K562 (cell line): ENCODE results near the gene SNAPC2. TPM values are rescaled to one million over a fixed set of nuclear protein-coding genes. Genes with fewer than 3 reads are reported as not detected.
A peak's percentile ranks its signal among the peaks of the same experiment; 100 is the strongest.

Experiments
- BMI1 ChIP-seq: fragments of 150-350 bp; IDR thresholded peaks from 2 replicates; pipeline ENCODE4 v1.6.1; 2014; ENCODE audit warnings: low read length
- EGR1 ChIP-seq: fragments of 450-650 bp; conservative IDR thresholded peaks from 2 replicates; pipeline ENCODE4 v1.6.1; 2017; ENCODE audit warnings: mild to moderate bottlenecking
- KLF6 ChIP-seq: fragments of 250-450 bp; sonication (Bioruptor Pico); IDR thresholded peaks from 2 replicates; pipeline ENCODE4 v1.4.0; 2020; ENCODE audit warnings: mild to moderate bottlenecking, moderate library complexity, borderline replicate concordance
- NONO ChIP-seq, 2 experiments: fragments of 200-400 bp in 1 of 2; fragments of 450-650 bp in 1 of 2; formaldehyde crosslinking in 1 of 2; IDR thresholded peaks; 2 replicates each; pipeline ENCODE4 v1.6.1; 2017; ENCODE audit warnings: low read depth in 2 of 2, mild to moderate bottlenecking in 2 of 2, moderate library complexity in 2 of 2, low read length in 1 of 2
- NR4A1 ChIP-seq, 2 experiments: fragments of 250-450 bp in 1 of 2; fragments of 450-650 bp in 1 of 2; sonication (Bioruptor Pico) in 1 of 2; IDR thresholded peaks; 2 replicates each; pipeline versions ENCODE4 v1.4.0 to v1.6.1; 2016 to 2020; ENCODE audit warnings: mild to moderate bottlenecking in 2 of 2, missing compliant biosample characterization in 1 of 2, missing genetic modification characterization in 1 of 2, moderate library complexity in 1 of 2
- SAFB2 ChIP-seq: fragments of 200-400 bp; formaldehyde crosslinking; IDR thresholded peaks from 2 replicates; pipeline ENCODE4 v1.6.1; 2018; ENCODE audit warnings: borderline replicate concordance, low read length, low read depth, moderate library complexity; ENCODE audit not compliant: severe bottlenecking
- polyA plus RNA-seq, 8 experiments: library from polyadenylated mRNA; depleted of rRNA in 4 of 8; stranded (reverse) in 5 of 8; unstranded in 3 of 8; fragments of >200 nt; fragmentation: Nextera tagmentation in 2 of 8; fragmentation: Illumina TruSeq in 1 of 8; extraction: Ambion mirVana in 2 of 8; extraction: Trizol in 1 of 8; gene quantifications; 2 replicates each; pipeline versions ENCODE4 v1.2.1 to v1.2.3, GENCODE V29; 2011 to 2014; ENCODE audit warnings: inconsistent platforms in 1 of 8, missing spikeins in 1 of 8
- total RNA-seq, 7 experiments: library from RNA; depleted of rRNA in 6 of 7; stranded (reverse); fragments of >200 nt in 6 of 7; fragmentation: Illumina TruSeq in 2 of 7; extraction: Trizol in 2 of 7; gene quantifications; 2 replicates each; pipeline versions ENCODE4 v1.2.1 to v1.2.3, GENCODE V29; 2011 to 2021; ENCODE audit warnings: low replicate concordance in 1 of 7
- TF ChIP-seq, protein P1 (sequence below): fragments of 450-650 bp; IDR thresholded peaks from 2 replicates; pipeline ENCODE4 v1.6.1; 2016; ENCODE audit warnings: mild to moderate bottlenecking, moderate library complexity
- TF ChIP-seq, protein P2 (sequence below), 2 experiments: fragments of 150-350 bp in 1 of 2; IDR thresholded peaks; 2 replicates each; pipeline ENCODE4 v1.6.1; 2012 to 2016; ENCODE audit warnings: low read depth in 2 of 2, low read length in 2 of 2, mild to moderate bottlenecking in 1 of 2, moderate library complexity in 1 of 2

SNAPC2 gene
- total and polyA plus RNA-seq, 9 of the 15 experiments (the other 6 are each of a cell fraction or from before 2014, with no cell fraction given), result 0.59 to 45.1 (median 15.3) TPM

DNA sequence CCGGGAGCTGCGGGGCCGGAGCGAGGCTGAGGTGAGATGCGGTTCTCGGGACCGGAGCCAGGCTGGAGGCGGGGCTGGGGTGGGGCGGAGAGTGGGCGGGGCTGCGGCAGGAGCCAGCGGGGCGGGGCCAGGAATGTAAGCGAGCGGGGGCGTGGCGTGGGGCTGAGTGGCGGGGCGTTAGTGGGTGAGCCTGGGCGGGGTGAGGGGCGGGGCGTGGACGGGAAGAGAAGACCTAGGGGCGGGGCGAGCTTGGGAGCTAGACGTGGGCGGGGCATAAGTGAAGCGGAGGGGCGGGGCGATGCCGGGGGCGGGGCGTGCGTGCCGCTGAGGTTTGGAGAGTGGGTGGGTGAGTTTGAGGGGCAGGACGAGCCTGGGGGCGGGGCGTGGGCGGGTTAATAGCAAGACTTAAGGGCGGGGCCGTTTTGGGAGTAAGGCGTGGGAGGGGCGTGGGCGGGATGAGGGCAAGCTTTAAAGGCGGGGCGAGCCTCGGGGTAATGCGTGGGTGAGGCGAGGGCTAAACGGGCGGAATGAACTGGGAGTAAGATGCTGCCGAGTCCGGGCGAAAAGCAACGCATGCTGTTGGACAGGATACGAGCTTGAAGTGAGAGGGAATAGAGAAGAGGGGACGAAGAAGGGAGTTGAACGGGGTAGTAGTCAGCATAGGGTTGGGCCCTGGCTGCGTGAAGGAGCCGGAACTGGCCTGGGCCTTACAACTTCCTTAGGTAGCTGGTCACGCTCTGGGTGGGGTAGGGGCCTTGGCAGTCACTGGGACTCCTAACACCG, 572 bp downstream of the SNAPC2 start (continued):
- TF ChIP-seq NR4A1 (CRISPR knock-in tag; IDR thresholded peaks at IDR 0.05), result 0 out of 2 replicates have a peak, but pooled peaks have one; percentile 14
- TF ChIP-seq NR4A1 (tag; IDR thresholded peaks at IDR 0.05), result 0 out of 2 replicates have a peak, but pooled peaks have one; percentile 21
- peak; percentile 100 for TF ChIP-seq EGR1
- no peak for TF ChIP-seq SAFB2
- TF ChIP-seq, protein P1, sequence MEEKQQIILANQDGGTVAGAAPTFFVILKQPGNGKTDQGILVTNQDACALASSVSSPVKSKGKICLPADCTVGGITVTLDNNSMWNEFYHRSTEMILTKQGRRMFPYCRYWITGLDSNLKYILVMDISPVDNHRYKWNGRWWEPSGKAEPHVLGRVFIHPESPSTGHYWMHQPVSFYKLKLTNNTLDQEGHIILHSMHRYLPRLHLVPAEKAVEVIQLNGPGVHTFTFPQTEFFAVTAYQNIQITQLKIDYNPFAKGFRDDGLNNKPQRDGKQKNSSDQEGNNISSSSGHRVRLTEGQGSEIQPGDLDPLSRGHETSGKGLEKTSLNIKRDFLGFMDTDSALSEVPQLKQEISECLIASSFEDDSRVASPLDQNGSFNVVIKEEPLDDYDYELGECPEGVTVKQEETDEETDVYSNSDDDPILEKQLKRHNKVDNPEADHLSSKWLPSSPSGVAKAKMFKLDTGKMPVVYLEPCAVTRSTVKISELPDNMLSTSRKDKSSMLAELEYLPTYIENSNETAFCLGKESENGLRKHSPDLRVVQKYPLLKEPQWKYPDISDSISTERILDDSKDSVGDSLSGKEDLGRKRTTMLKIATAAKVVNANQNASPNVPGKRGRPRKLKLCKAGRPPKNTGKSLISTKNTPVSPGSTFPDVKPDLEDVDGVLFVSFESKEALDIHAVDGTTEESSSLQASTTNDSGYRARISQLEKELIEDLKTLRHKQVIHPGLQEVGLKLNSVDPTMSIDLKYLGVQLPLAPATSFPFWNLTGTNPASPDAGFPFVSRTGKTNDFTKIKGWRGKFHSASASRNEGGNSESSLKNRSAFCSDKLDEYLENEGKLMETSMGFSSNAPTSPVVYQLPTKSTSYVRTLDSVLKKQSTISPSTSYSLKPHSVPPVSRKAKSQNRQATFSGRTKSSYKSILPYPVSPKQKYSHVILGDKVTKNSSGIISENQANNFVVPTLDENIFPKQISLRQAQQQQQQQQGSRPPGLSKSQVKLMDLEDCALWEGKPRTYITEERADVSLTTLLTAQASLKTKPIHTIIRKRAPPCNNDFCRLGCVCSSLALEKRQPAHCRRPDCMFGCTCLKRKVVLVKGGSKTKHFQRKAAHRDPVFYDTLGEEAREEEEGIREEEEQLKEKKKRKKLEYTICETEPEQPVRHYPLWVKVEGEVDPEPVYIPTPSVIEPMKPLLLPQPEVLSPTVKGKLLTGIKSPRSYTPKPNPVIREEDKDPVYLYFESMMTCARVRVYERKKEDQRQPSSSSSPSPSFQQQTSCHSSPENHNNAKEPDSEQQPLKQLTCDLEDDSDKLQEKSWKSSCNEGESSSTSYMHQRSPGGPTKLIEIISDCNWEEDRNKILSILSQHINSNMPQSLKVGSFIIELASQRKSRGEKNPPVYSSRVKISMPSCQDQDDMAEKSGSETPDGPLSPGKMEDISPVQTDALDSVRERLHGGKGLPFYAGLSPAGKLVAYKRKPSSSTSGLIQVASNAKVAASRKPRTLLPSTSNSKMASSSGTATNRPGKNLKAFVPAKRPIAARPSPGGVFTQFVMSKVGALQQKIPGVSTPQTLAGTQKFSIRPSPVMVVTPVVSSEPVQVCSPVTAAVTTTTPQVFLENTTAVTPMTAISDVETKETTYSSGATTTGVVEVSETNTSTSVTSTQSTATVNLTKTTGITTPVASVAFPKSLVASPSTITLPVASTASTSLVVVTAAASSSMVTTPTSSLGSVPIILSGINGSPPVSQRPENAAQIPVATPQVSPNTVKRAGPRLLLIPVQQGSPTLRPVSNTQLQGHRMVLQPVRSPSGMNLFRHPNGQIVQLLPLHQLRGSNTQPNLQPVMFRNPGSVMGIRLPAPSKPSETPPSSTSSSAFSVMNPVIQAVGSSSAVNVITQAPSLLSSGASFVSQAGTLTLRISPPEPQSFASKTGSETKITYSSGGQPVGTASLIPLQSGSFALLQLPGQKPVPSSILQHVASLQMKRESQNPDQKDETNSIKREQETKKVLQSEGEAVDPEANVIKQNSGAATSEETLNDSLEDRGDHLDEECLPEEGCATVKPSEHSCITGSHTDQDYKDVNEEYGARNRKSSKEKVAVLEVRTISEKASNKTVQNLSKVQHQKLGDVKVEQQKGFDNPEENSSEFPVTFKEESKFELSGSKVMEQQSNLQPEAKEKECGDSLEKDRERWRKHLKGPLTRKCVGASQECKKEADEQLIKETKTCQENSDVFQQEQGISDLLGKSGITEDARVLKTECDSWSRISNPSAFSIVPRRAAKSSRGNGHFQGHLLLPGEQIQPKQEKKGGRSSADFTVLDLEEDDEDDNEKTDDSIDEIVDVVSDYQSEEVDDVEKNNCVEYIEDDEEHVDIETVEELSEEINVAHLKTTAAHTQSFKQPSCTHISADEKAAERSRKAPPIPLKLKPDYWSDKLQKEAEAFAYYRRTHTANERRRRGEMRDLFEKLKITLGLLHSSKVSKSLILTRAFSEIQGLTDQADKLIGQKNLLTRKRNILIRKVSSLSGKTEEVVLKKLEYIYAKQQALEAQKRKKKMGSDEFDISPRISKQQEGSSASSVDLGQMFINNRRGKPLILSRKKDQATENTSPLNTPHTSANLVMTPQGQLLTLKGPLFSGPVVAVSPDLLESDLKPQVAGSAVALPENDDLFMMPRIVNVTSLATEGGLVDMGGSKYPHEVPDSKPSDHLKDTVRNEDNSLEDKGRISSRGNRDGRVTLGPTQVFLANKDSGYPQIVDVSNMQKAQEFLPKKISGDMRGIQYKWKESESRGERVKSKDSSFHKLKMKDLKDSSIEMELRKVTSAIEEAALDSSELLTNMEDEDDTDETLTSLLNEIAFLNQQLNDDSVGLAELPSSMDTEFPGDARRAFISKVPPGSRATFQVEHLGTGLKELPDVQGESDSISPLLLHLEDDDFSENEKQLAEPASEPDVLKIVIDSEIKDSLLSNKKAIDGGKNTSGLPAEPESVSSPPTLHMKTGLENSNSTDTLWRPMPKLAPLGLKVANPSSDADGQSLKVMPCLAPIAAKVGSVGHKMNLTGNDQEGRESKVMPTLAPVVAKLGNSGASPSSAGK, result peak; percentile 66
- no peak for TF ChIP-seq BMI1
- TF ChIP-seq NONO (IDR thresholded peaks at IDR 0.05; ENCODE audit: low read depth in 2 of 2, low read length in 1 of 2), result no peak
- TF ChIP-seq, protein P2, sequence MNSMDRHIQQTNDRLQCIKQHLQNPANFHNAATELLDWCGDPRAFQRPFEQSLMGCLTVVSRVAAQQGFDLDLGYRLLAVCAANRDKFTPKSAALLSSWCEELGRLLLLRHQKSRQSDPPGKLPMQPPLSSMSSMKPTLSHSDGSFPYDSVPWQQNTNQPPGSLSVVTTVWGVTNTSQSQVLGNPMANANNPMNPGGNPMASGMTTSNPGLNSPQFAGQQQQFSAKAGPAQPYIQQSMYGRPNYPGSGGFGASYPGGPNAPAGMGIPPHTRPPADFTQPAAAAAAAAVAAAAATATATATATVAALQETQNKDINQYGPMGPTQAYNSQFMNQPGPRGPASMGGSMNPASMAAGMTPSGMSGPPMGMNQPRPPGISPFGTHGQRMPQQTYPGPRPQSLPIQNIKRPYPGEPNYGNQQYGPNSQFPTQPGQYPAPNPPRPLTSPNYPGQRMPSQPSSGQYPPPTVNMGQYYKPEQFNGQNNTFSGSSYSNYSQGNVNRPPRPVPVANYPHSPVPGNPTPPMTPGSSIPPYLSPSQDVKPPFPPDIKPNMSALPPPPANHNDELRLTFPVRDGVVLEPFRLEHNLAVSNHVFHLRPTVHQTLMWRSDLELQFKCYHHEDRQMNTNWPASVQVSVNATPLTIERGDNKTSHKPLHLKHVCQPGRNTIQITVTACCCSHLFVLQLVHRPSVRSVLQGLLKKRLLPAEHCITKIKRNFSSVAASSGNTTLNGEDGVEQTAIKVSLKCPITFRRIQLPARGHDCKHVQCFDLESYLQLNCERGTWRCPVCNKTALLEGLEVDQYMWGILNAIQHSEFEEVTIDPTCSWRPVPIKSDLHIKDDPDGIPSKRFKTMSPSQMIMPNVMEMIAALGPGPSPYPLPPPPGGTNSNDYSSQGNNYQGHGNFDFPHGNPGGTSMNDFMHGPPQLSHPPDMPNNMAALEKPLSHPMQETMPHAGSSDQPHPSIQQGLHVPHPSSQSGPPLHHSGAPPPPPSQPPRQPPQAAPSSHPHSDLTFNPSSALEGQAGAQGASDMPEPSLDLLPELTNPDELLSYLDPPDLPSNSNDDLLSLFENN (IDR thresholded peaks at IDR 0.05; ENCODE audit: low read depth in 2 of 2, low read length in 2 of 2), result 0 out of 4 replicates have a peak, but pooled peaks of 1 of the 2 experiments have one; percentile 31
- TF ChIP-seq KLF6 (CRISPR knock-in tag), result 0 out of 2 replicates have a peak, but pooled peaks have one; percentile 48
